AG10803 (cell line): ENCODE measurements around the gene SH3RF3.

Source experiments
- DNase-seq: peaks from one replicate; pipeline ENCODE4 v3.0.0; 2010; ENCODE audit warnings: low read depth
- H3K4me3 ChIP-seq: 2 replicates; pipeline ENCODE4 v1.5.1; 2011; ENCODE audit warnings: mild to moderate bottlenecking, low read length, control low read depth
- TF ChIP-seq, protein P1 (sequence below): conservative IDR thresholded peaks from 2 replicates; pipeline ENCODE4 v1.5.1; 2011; ENCODE audit warnings: mild to moderate bottlenecking, low read length, control low read depth, inconsistent platforms

Gene SH3RF3

DNA sequence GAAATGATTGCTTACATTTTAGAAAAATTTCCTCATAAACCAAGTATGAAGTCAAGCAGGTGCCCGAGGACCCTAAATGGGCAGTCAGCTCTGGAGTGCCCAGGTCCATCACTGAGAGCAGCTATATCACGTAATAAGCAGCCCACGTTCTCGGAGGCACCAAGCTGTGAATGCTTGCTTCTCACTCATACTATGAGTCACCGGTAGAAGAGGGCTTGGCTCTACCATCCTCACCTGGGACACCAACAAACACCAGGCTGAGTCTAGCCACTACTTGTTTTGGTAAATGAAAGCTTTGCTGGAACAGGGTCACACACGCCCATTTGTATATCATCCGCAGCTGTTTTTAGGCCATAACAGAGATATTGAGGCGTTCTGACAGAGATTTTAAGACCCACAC is 277.3 kb downstream of the SH3RF3 start:
- H3K4me3 ChIP-seq = no peak overlapping the region
- DNase-seq = no peak
- TF ChIP-seq, protein P1, sequence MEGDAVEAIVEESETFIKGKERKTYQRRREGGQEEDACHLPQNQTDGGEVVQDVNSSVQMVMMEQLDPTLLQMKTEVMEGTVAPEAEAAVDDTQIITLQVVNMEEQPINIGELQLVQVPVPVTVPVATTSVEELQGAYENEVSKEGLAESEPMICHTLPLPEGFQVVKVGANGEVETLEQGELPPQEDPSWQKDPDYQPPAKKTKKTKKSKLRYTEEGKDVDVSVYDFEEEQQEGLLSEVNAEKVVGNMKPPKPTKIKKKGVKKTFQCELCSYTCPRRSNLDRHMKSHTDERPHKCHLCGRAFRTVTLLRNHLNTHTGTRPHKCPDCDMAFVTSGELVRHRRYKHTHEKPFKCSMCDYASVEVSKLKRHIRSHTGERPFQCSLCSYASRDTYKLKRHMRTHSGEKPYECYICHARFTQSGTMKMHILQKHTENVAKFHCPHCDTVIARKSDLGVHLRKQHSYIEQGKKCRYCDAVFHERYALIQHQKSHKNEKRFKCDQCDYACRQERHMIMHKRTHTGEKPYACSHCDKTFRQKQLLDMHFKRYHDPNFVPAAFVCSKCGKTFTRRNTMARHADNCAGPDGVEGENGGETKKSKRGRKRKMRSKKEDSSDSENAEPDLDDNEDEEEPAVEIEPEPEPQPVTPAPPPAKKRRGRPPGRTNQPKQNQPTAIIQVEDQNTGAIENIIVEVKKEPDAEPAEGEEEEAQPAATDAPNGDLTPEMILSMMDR = no peak

DNA sequence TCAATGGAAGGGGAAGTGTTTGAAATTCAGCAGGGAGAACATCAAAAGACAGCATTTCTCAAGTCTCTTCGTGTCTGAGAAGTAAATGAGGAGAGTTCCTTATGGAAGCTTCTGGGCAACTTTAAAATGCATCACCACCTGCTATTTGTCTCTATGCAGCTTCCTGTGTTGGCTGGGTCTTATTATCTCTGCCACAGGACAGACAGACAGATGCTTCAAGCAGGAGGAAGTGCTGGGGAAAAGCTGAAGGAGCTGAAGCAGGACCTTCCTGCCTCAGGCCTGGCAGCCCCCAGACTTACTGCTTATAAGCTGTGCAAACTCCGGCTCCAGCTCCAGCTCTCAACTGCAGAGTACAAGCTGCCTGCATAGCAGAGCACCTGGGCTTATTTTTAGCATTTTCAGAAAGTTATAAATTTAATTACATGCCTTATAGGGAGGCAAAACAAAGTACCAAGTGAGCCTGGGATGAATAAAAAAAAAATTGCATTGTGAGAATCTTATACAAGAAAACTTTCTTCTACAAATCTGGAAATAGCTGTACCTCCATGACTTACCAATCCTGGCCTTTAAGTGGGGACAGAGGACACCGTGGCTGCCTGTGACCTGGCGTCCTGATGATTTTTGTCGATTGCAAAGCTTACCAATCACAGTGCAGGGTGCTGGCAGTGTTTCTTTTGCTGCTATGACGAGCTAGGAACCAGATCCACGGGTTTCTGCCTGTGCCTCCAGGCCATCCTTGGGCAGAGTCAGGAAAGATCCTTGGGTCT is 278.5 kb downstream of the SH3RF3 start:
- TF ChIP-seq, protein P1 = no peak
- DNase-seq = no peak

DNA sequence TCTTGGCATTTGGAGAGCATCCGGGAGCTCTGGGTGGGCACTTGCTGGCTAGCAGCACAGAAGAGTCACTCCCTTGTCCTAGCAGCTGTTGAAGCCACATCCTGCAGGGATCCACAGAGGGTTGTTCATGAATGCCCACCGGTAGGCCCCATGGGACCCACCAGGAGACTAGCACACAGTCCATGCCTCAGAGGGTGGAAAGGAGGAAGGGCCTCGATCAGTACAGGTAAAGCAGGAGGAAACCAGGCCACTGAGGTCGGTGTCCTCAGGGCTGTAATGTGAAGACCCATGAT is 279.0 kb downstream of the SH3RF3 start:
- no peak overlapping the region for H3K4me3 ChIP-seq
- TF ChIP-seq, protein P1 = no peak
- DNase-seq = no peak

More for the DNA sequence above, 278.5 kb downstream of the SH3RF3 start:
- H3K4me3 ChIP-seq = no peak overlapping the region

DNA sequence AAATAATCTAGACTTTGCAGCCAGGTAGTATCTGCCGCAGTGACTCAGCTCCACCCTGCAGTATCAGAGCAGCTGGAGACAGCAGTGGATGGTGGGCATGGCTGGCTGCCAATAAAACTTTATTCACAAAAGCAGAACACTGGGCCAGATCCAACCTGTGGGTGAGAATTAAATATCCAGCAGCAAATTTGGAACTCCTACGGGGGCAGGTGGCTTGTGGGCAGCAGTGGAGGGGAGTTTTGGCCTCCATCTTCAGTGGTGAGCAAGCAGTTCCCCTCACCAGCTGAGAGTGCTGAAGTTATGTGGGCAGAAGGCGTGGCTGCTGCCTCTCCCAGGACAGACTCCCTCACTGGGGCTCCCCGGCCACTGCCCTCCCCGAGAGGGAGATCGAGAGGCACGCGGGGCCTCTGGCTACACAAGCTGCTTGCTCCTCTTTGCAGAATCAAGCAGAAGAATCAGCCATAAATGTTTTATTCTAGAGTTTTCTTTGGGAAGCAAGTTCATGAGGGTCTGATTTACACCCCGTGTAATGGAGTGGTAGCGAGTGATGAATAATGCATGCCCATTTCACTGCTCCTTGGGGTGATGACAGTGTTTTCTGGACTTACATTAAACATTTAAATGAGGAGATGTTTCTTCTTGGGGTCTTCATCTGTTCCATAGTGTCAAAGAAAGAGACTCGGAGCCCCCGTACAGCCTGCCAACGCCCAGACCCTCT is 280.5 kb downstream of the SH3RF3 start:
- TF ChIP-seq, protein P1 = no peak
- no peak for DNase-seq

DNA sequence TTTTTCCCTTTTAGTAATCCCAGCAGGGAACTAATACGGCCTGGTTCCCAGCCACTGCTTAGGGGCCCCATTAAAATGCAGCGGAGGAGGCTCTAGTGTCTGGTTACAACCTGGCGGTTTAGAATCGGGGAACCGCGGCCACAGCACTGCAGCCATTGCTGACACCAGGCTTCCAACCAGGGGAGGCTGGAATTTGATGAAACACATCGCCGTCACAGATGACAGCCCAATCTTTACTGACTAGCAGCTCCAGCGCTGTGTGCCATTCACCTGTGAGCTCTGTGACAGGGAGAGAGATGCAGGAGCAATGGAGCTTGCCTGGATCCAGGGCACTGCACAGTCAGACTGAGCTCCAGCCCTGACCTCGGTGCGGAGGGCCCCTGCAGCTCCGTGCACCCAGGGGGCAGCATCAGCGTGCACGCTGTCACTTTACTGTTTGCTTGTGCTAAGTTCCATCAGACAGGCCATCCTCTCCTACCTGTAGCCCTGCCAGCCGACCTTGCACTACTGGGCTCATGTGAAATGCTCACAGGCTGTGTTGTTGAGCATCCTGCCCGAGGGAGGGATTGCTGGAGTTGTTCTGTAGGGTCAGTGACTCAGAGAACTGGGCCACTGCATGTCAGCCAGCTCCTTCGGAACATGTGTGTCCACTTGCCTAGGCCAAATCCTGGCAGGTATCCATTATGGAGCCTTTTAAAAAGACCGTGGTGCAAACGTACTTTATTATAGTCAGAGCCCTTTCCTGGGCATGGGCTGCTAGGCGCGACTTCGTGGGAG is 281.2 kb downstream of the SH3RF3 start:
- TF ChIP-seq, protein P1 = no peak
- no peak overlapping the region for H3K4me3 ChIP-seq
- peak; percentile 55 for DNase-seq

More for the DNA sequence above, 280.5 kb downstream of the SH3RF3 start:
- H3K4me3 ChIP-seq = no peak overlapping the region

DNA sequence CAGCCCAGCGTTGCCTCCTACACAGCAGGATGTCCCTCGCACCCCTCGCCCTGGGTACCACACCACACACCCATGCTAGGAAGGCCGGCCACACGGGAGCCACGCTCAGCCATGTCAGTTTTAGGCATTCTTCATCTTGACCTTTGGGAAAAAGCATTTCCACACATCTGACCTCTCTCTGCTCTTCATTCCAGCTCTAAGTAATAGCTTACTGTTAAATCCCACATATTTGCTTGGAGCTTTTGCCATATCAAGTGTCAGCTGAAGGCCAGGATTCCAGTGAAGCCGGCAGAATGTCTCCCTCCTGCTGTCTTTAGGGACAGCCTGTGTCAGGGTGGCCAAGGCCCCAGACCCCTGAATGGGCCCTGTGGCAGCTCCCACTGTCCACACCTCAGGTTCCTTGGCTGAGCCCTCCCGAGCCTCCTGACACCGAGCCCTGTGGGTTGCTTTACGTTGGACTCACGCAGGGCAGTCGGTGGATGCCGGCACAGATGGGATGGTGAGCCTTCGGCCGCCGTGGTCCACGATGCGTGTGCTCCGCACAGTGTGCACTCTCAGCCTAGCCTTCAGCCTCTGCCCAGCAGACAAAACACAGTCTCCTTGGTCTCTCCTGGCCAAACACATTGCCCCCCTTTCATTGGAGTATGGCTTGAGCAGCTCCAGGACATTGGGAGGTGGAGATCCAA is 282.8 kb downstream of the SH3RF3 start:
- TF ChIP-seq, protein P1 = no peak
- no peak overlapping the region for H3K4me3 ChIP-seq
- no peak for DNase-seq
